ENCODE measurements around the gene SLC50A1.
A peak's percentile ranks its signal among the peaks of the same experiment; 100 is the strongest.

The SLC50A1 gene

DNA sequence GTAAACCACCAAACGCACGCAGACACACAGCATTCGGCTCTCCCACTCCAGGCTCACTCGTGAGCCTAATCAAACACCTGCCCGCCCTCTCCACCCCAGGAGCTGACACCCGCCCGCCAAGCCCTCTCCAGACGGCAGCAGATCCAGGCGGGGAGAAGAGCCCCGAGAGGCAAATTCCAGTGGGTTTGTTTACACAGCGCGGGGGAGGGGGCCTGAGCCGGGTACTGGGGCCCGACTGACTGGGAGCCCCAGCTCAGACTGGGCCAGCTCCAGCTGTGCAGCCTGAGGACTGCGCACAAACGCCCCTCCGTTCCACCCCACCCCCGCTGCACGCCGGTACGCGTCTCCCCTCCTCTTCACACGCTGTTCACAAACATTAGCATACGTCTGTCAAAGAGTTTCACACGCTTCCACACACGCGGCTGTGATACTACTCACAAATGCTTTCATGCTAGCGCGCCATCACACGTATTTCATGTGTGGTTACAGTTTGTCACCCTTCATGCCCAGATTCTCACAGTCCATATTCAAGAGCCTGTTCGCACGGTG, 9.0 kb upstream of the SLC50A1 start (continued):
- TF ChIP-seq, protein P1, sequence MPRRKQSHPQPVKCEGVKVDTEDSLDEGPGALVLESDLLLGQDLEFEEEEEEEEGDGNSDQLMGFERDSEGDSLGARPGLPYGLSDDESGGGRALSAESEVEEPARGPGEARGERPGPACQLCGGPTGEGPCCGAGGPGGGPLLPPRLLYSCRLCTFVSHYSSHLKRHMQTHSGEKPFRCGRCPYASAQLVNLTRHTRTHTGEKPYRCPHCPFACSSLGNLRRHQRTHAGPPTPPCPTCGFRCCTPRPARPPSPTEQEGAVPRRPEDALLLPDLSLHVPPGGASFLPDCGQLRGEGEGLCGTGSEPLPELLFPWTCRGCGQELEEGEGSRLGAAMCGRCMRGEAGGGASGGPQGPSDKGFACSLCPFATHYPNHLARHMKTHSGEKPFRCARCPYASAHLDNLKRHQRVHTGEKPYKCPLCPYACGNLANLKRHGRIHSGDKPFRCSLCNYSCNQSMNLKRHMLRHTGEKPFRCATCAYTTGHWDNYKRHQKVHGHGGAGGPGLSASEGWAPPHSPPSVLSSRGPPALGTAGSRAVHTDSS (tag by site-specific recombination; IDR thresholded peaks at IDR 0.05) = no peak; the same call in 1 of the 2 replicates
- TF ChIP-seq TRIM28 (IDR thresholded peaks at IDR 0.05; ENCODE audit: borderline replicate concordance, low read length) (no peak), BCL11A (tag by site-specific recombination; IDR thresholded peaks at IDR 0.05; ENCODE audit: low read depth) (no peak), ZFP69B (tag by site-specific recombination; IDR thresholded peaks at IDR 0.05) (peak; percentile 62), REST (tag by site-specific recombination; IDR thresholded peaks at IDR 0.05) (no peak), ZNF146 (tag by site-specific recombination; IDR thresholded peaks at IDR 0.05) (peak; percentile 11; the same call in 1 of the 2 replicates), ZNF544 (tag by site-specific recombination; IDR thresholded peaks at IDR 0.05) (no peak), ZNF837 (tag by site-specific recombination; IDR thresholded peaks at IDR 0.05) (0 out of 2 replicates have a peak, but pooled peaks have one; percentile 43), ZNF221 (tag by site-specific recombination; IDR thresholded peaks at IDR 0.05; ENCODE audit: borderline replicate concordance) (no peak), ZNF585B (tag by site-specific recombination; IDR thresholded peaks at IDR 0.05) (no peak), ZNF707 (tag by site-specific recombination; IDR thresholded peaks at IDR 0.05) (no peak), ZNF335 (tag by site-specific recombination; conservative IDR thresholded peaks at IDR 0.05) (peak; percentile 88), WT1 (tag by site-specific recombination; IDR thresholded peaks at IDR 0.05) (peak; percentile 72; the same call in 1 of the 2 replicates), ZSCAN5A (tag by site-specific recombination; IDR thresholded peaks at IDR 0.05) (no peak), KLF7 (tag by site-specific recombination; IDR thresholded peaks at IDR 0.05; ENCODE audit: borderline replicate concordance) (peak; percentile 52; the same call in 1 of the 2 replicates), SETDB1 (IDR thresholded peaks at IDR 0.05; ENCODE audit: insufficient read length, low read length) (no peak), ZNF366 (tag by site-specific recombination; conservative IDR thresholded peaks at IDR 0.05) (no peak), ZNF660 (tag by site-specific recombination; IDR thresholded peaks at IDR 0.05) (no peak), ZNF530 (tag by site-specific recombination; IDR thresholded peaks at IDR 0.05; ENCODE audit: low read depth) (no peak), GFI1B (tag by site-specific recombination; IDR thresholded peaks at IDR 0.05) (no peak), ZXDB (tag by site-specific recombination; IDR thresholded peaks at IDR 0.05) (no peak; the same call in 1 of the 2 replicates), ZSCAN23 (tag by site-specific recombination; IDR thresholded peaks at IDR 0.05) (0 out of 2 replicates have a peak, but pooled peaks have one; percentile 35), ZNF292 (tag by site-specific recombination; IDR thresholded peaks at IDR 0.05; ENCODE audit: borderline replicate concordance, low read depth) (no peak), ZNF433 (tag by site-specific recombination; IDR thresholded peaks at IDR 0.05; ENCODE audit: low read depth) (no peak), ZNF324 (tag by site-specific recombination; IDR thresholded peaks at IDR 0.05) (peak; percentile 5; the same call in 1 of the 2 replicates), ZBTB20 (tag by site-specific recombination; IDR thresholded peaks at IDR 0.05) (peak; percentile 77), ZNF473 (tag by site-specific recombination; IDR thresholded peaks at IDR 0.05) (no peak), OVOL3 (tag by site-specific recombination; IDR thresholded peaks at IDR 0.05) (no peak), ZNF626 (tag by site-specific recombination; IDR thresholded peaks at IDR 0.05) (no peak)
- TF ChIP-seq, protein P2, sequence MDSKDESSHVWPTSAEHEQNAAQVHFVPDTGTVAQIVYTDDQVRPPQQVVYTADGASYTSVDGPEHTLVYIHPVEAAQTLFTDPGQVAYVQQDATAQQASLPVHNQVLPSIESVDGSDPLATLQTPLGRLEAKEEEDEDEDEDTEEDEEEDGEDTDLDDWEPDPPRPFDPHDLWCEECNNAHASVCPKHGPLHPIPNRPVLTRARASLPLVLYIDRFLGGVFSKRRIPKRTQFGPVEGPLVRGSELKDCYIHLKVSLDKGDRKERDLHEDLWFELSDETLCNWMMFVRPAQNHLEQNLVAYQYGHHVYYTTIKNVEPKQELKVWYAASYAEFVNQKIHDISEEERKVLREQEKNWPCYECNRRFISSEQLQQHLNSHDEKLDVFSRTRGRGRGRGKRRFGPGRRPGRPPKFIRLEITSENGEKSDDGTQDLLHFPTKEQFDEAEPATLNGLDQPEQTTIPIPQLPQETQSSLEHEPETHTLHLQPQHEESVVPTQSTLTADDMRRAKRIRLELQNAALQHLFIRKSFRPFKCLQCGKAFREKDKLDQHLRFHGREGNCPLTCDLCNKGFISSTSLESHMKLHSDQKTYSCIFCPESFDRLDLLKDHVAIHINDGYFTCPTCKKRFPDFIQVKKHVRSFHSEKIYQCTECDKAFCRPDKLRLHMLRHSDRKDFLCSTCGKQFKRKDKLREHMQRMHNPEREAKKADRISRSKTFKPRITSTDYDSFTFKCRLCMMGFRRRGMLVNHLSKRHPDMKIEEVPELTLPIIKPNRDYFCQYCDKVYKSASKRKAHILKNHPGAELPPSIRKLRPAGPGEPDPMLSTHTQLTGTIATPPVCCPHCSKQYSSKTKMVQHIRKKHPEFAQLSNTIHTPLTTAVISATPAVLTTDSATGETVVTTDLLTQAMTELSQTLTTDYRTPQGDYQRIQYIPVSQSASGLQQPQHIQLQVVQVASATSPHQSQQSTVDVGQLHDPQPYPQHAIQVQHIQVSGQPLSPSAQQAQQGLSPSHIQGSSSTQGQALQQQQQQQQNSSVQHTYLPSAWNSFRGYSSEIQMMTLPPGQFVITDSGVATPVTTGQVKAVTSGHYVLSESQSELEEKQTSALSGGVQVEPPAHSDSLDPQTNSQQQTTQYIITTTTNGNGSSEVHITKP (tag by site-specific recombination; IDR thresholded peaks at IDR 0.05) = no peak
- TF ChIP-seq, protein P3, sequence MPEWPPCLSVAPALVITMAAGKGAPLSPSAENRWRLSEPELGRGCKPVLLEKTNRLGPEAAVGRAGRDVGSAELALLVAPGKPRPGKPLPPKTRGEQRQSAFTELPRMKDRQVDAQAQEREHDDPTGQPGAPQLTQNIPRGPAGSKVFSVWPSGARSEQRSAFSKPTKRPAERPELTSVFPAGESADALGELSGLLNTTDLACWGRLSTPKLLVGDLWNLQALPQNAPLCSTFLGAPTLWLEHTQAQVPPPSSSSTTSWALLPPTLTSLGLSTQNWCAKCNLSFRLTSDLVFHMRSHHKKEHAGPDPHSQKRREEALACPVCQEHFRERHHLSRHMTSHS (tag by site-specific recombination; IDR thresholded peaks at IDR 0.05) = no peak

All from HEK293 (cell line).